K562 (cell line): ENCODE data around the gene XKRX. TPM values are rescaled to one million over a fixed set of nuclear protein-coding genes. Genes with fewer than 3 reads are reported as not detected.

Experiments used
- ATAC-seq: fragments of 200-7000 bp; cut with Tn5 transposase; 3 replicates; pipeline ENCODE4 v1.9.1; 2020; ENCODE audit warnings: moderate library complexity
- BruUV-seq: library from RNA; stranded (reverse); fragments of 400-500 nt; replicated peaks from 2 replicates; lab custom pipeline; 2021; lab: Mats Ljungman, UMichigan
- CTCF ChIA-PET: fragments of 300-600 bp; formaldehyde crosslinking; extraction: SDS; loops from one replicate; lab custom pipeline; 2021; ENCODE audit warnings: low intra/inter-chr PET ratio; lab: Yijun Ruan, JAX
- POLR2A ChIA-PET: fragments of 300-600, 350-650 bp; sonication (Branson Sonifier 250); formaldehyde crosslinking; extraction: SDS; loops from one replicate; lab custom pipeline; 2021; ENCODE audit warnings: antibody characterized with exemption, inconsistent platforms; lab: Yijun Ruan, JAX
- DNase-seq, 4 experiments: peaks; one replicate each; pipeline versions ENCODE4 v3.0.0 to v3.0.0-alpha.2; 2011 to 2018; ENCODE audit warnings: low spot score in 3 of 4, mixed read lengths in 3 of 4; ENCODE audit errors: extremely low read depth in 1 of 4
- FAIRE-seq: peaks from 2 replicates; lab custom pipeline; 2011; peaks lifted over from hg19 to GRCh38; lab: Jason Lieb, UNC
- H2AFZ ChIP-seq: 2 replicates; pipeline ENCODE4 v1.6.0; 2011; ENCODE audit warnings: low read depth, low read length, control low read depth, inconsistent platforms
- H3K27ac ChIP-seq: fragments of 200-600 bp; 3 replicates; pipeline ENCODE4 v1.8.0; 2011; ENCODE audit warnings: low read depth, mild to moderate bottlenecking, control low read depth, inconsistent platforms, low read length, moderate library complexity, mixed read lengths; ENCODE audit errors: extremely low read depth
- H3K27me3 ChIP-seq, 2 experiments: fragments of 300-600 bp in 1 of 2; 2 replicates in 1 of 2; 3 replicates in 1 of 2; pipeline versions ENCODE4 v1.6.0 to v1.8.0; 2011; ENCODE audit warnings: inconsistent platforms in 2 of 2, low read length in 2 of 2, mild to moderate bottlenecking in 1 of 2, mixed read lengths in 1 of 2, moderate library complexity in 1 of 2; ENCODE audit not compliant: control insufficient read depth in 2 of 2, insufficient read depth in 2 of 2
- H3K36me3 ChIP-seq: fragments of 300-600 bp; 3 replicates; pipeline ENCODE4 v1.8.0; 2011; ENCODE audit warnings: mild to moderate bottlenecking, low read length, inconsistent platforms; ENCODE audit not compliant: control insufficient read depth, insufficient read depth
- H3K4me1 ChIP-seq, 2 experiments: fragments of 200-600 bp in 1 of 2; replicated peaks in 1 of 2; 2 replicates in 1 of 2; 3 replicates in 1 of 2; pipeline versions ENCODE4 v1.5.1 to v1.8.0; 2011; ENCODE audit warnings: inconsistent platforms in 2 of 2, low read length in 2 of 2, mild to moderate bottlenecking in 1 of 2, mixed read lengths in 1 of 2, moderate library complexity in 1 of 2; ENCODE audit not compliant: control insufficient read depth in 2 of 2, insufficient read depth in 2 of 2
- H3K4me2 ChIP-seq: 2 replicates; pipeline ENCODE4 v1.6.1; 2011; ENCODE audit warnings: low read length, control low read depth, inconsistent platforms, mixed read lengths; ENCODE audit not compliant: insufficient read depth
- H3K4me3 ChIP-seq: fragments of 200-600 bp; sonication (generic), shearing (Covaris generic); 2 replicates; pipeline ENCODE4 v1.5.1; 2016; ENCODE audit warnings: control low read depth, inconsistent platforms
- H3K79me2 ChIP-seq: fragments of 200-600 bp; 3 replicates; pipeline ENCODE4 v1.8.0; 2011; ENCODE audit warnings: low read length, inconsistent platforms; ENCODE audit not compliant: control insufficient read depth, insufficient read depth
- H3K9ac ChIP-seq, 2 experiments: 2 replicates each; pipeline versions ENCODE4 v1.6.0 to v1.6.1; 2011; ENCODE audit warnings: low read depth in 2 of 2, low read length in 2 of 2, control low read depth in 1 of 2, inconsistent platforms in 1 of 2, mild to moderate bottlenecking in 1 of 2, mixed read lengths in 1 of 2; ENCODE audit not compliant: insufficient read depth in 1 of 2
- H3K9me1 ChIP-seq: one replicate; pipeline ENCODE4 v1.6.0; 2011; ENCODE audit warnings: inconsistent platforms, mild to moderate bottlenecking, low read length, moderate library complexity; ENCODE audit not compliant: control insufficient read depth, insufficient read depth
- H3K9me3 ChIP-seq: replicated peaks from 2 replicates; pipeline ENCODE4 v1.5.1; 2011; ENCODE audit warnings: low read depth, low read length, inconsistent platforms; ENCODE audit not compliant: control insufficient read depth, insufficient read depth
- H4K20me1 ChIP-seq: replicated peaks from 2 replicates; pipeline ENCODE4 v1.6.1; 2011; ENCODE audit warnings: low read length, inconsistent platforms, mixed read lengths; ENCODE audit not compliant: control insufficient read depth, insufficient read depth
- C11orf30 ChIP-seq: fragments of 450-650 bp; IDR thresholded peaks from 2 replicates; pipeline ENCODE4 v1.6.1; 2016; ENCODE audit warnings: low read depth, mild to moderate bottlenecking
- CC2D1A ChIP-seq: fragments of 450-650 bp; IDR thresholded peaks from 2 replicates; pipeline ENCODE4 v1.6.1; 2017; ENCODE audit warnings: mild to moderate bottlenecking
- COPS2 ChIP-seq: fragments of 450-650 bp; conservative IDR thresholded peaks from 2 replicates; pipeline ENCODE4 v1.6.1; 2016; ENCODE audit warnings: mild to moderate bottlenecking, moderate library complexity
- GABPB1 ChIP-seq: sonication (generic); formaldehyde crosslinking; IDR thresholded peaks from 2 replicates; pipeline ENCODE4 v1.8.0; 2022; ENCODE audit warnings: mild to moderate bottlenecking, missing genetic modification reagents
- HDAC8 ChIP-seq: fragments of 450-650 bp; IDR thresholded peaks from 2 replicates; pipeline ENCODE4 v1.6.1; 2016; ENCODE audit warnings: mild to moderate bottlenecking, missing genetic modification characterization, moderate library complexity, missing compliant biosample characterization
- KAT7 ChIP-seq: sonication (generic); formaldehyde crosslinking; IDR thresholded peaks from 2 replicates; pipeline ENCODE4 v1.8.0; 2022; ENCODE audit warnings: missing genetic modification reagents, mild to moderate bottlenecking, borderline replicate concordance
- KDM5B ChIP-seq: fragments of 200-600 bp; sonication (generic); IDR thresholded peaks from 2 replicates; pipeline ENCODE4 v1.6.1; 2012; ENCODE audit warnings: low read depth, mild to moderate bottlenecking, moderate library complexity, low read length, control low read depth, inconsistent platforms; ENCODE audit not compliant: insufficient replicate concordance
- KLF13 ChIP-seq: fragments of 450-650 bp; IDR thresholded peaks from 2 replicates; pipeline ENCODE4 v1.6.1; 2016; ENCODE audit warnings: missing genetic modification characterization, low read depth, mild to moderate bottlenecking, missing compliant biosample characterization, moderate library complexity, borderline replicate concordance
- ZFP30 ChIP-seq: fragments of 250-450 bp; sonication (Bioruptor Pico); IDR thresholded peaks from 2 replicates; pipeline ENCODE4 v1.8.0; 2022; ENCODE audit warnings: moderate library complexity, mild to moderate bottlenecking, inconsistent platforms, borderline replicate concordance
- ZNF140 ChIP-seq: fragments of 250-450 bp; sonication (Bioruptor Pico); IDR thresholded peaks from 2 replicates; pipeline ENCODE4 v1.8.0; 2021; ENCODE audit warnings: moderate library complexity, mild to moderate bottlenecking, inconsistent platforms
- ZNF146 ChIP-seq: IDR thresholded peaks from one replicate; pipeline ENCODE4 v1.6.1; 2018; ENCODE audit warnings: missing compliant biosample characterization; ENCODE audit not compliant: unreplicated experiment
- ZNF717 ChIP-seq: fragments of 250-450 bp; sonication (Bioruptor Pico); IDR thresholded peaks from 2 replicates; pipeline ENCODE4 v1.5.0; 2021
- WGBS: fragments of 100-300 bp; shearing (Covaris generic); methylation state at CpG from one replicate; pipeline ENCODE4 v1.1.6; 2016; ENCODE audit warnings: low coverage, mixed read lengths; ENCODE audit not compliant: insufficient coverage; ENCODE audit errors: missing lambda C conversion rate; 5-methylcytosine and 5-hydroxymethylcytosine counted together
- in situ Hi-C: fragments of 300-500 bp; cut with MboI; formaldehyde crosslinking; loops from 4 replicates; pipeline ENCODE4 v1.15.0; 2018; ENCODE audit warnings: inconsistent platforms, mixed read lengths
- intact Hi-C: fragments of 100-400 bp; cut with micrococcal nuclease; formaldehyde crosslinking; loops from 2 replicates; pipeline ENCODE4 v1.14.2; 2022
- polyA plus RNA-seq, 8 experiments: library from polyadenylated mRNA; depleted of rRNA in 4 of 8; stranded (reverse) in 5 of 8; unstranded in 3 of 8; fragments of >200 nt; fragmentation: Nextera tagmentation in 2 of 8; fragmentation: Illumina TruSeq in 1 of 8; extraction: Ambion mirVana in 2 of 8; extraction: Trizol in 1 of 8; gene quantifications; 2 replicates each; pipeline versions ENCODE4 v1.2.1 to v1.2.3, GENCODE V29; 2011 to 2014; ENCODE audit warnings: inconsistent platforms in 1 of 8, missing spikeins in 1 of 8
- total RNA-seq, 7 experiments: library from RNA; depleted of rRNA in 6 of 7; stranded (reverse); fragments of >200 nt in 6 of 7; fragmentation: Illumina TruSeq in 2 of 7; extraction: Trizol in 2 of 7; gene quantifications; 2 replicates each; pipeline versions ENCODE4 v1.2.1 to v1.2.3, GENCODE V29; 2011 to 2021; ENCODE audit warnings: low replicate concordance in 1 of 7
- TF ChIP-seq, protein P1 (sequence below): fragments of 450-650 bp; formaldehyde crosslinking; IDR thresholded peaks from 2 replicates; pipeline ENCODE4 v1.4.0; 2022; ENCODE audit warnings: missing genetic modification characterization
- TF ChIP-seq, protein P2 (sequence below): fragments of 250-450 bp; sonication (Bioruptor Pico); IDR thresholded peaks from 2 replicates; pipeline ENCODE4 v1.4.0; 2020; ENCODE audit warnings: mild to moderate bottlenecking, moderate library complexity
- TF ChIP-seq, protein P3 (sequence below), 2 experiments: fragments of 200-800 bp in 1 of 2; sonication (Bioruptor generic) in 1 of 2; sonication (generic) in 1 of 2; formaldehyde crosslinking in 1 of 2; IDR thresholded peaks in 1 of 2; conservative IDR thresholded peaks in 1 of 2; 2 replicates each; pipeline versions ENCODE4 v1.5.0 to v1.6.1; 2016 to 2020; ENCODE audit warnings: missing compliant biosample characterization in 1 of 2, missing genetic modification characterization in 1 of 2, missing genetic modification reagents in 1 of 2
- TF ChIP-seq, protein P4 (sequence below): IDR thresholded peaks from 3 replicates; pipeline ENCODE4 v1.6.1; 2011; ENCODE audit warnings: borderline replicate concordance, mild to moderate bottlenecking, moderate library complexity; ENCODE audit not compliant: insufficient read length; ENCODE audit errors: extremely low read depth

The XKRX gene
- total and polyA plus RNA-seq, 9 of the 15 experiments (the other 6 are each of a cell fraction or from before 2014, with no cell fraction given) = 0.03 TPM; not detected in 8

DNA sequence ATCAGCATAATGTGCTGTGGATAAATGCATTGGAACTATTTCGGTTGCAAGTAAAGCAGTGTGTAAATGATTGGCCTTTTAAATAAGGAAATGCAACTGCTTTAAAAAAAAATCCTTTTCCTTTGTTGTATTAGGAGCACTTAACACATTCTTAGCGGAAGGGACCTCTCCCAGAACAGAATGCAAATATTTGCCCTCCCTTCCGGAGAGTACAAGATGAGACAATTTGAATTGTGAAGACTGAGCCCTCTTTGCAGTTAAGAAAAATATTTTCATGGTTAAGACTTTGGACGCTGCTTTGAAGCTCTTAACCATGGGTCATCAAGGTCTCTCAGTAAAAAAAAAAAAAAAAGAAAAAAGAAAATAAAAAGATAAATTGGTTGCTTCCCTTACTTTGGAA is 45.1 kb downstream of the XKRX start:
- H2AFZ ChIP-seq = no peak overlapping the region
- ATAC-seq (no peak), DNase-seq (no peak), FAIRE-seq (no peak)
- no peak overlapping the region for H3K4me3 ChIP-seq
- H3K9ac ChIP-seq = no peak overlapping the region
- no peaks in the 10 kb centered on the region; a peak in 2 of 5 replicates for H3K27me3 ChIP-seq
- H3K9me1 ChIP-seq = no peaks in the 10 kb centered on the region
- H3K36me3 ChIP-seq = no peaks in the 10 kb centered on the region
- POLR2A ChIA-PET = no interaction called here
- H3K79me2 ChIP-seq = no peaks in the 10 kb centered on the region
- H3K4me1 ChIP-seq = no peaks in the 10 kb centered on the region
- CTCF ChIA-PET = no interaction called here
- intact Hi-C loops (no loop called here), in situ Hi-C loops (no loop called here)
- no peaks in the 10 kb centered on the region for H4K20me1 ChIP-seq
- H3K4me2 ChIP-seq = no peak overlapping the region
- no peak overlapping the region for H3K27ac ChIP-seq
- no peaks in the 10 kb centered on the region for H3K9me3 ChIP-seq
- BruUV-seq = no TSS peak
- 0% methylated on average over 4 of the region's 4 CpGs for WGBS
- TF ChIP-seq ZNF140 (CRISPR knock-in tag) (no peak), ZFP30 (CRISPR knock-in tag) (no peak), HDAC8 (tag) (no peak), ZNF717 (CRISPR knock-in tag) (no peak), ZNF146 (no peak), C11orf30 (no peak), KLF13 (tag) (no peak), KAT7 (no peak), GABPB1 (CRISPR knock-in tag) (no peak), CC2D1A (no peak), COPS2 (no peak), KDM5B (no peak)
- TF ChIP-seq, protein P1, sequence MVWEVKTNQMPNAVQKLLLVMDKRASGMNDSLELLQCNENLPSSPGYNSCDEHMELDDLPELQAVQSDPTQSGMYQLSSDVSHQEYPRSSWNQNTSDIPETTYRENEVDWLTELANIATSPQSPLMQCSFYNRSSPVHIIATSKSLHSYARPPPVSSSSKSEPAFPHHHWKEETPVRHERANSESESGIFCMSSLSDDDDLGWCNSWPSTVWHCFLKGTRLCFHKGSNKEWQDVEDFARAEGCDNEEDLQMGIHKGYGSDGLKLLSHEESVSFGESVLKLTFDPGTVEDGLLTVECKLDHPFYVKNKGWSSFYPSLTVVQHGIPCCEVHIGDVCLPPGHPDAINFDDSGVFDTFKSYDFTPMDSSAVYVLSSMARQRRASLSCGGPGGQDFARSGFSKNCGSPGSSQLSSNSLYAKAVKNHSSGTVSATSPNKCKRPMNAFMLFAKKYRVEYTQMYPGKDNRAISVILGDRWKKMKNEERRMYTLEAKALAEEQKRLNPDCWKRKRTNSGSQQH (CRISPR knock-in tag) = no peak
- TF ChIP-seq, protein P2, sequence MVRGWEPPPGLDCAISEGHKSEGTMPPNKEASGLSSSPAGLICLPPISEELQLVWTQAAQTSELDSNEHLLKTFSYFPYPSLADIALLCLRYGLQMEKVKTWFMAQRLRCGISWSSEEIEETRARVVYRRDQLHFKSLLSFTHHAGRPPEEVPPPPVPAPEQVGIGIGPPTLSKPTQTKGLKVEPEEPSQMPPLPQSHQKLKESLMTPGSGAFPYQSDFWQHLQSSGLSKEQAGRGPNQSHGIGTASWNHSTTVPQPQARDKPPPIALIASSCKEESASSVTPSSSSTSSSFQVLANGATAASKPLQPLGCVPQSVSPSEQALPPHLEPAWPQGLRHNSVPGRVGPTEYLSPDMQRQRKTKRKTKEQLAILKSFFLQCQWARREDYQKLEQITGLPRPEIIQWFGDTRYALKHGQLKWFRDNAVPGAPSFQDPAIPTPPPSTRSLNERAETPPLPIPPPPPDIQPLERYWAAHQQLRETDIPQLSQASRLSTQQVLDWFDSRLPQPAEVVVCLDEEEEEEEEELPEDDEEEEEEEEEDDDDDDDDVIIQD (CRISPR knock-in tag) = no peak
- TF ChIP-seq, protein P3, sequence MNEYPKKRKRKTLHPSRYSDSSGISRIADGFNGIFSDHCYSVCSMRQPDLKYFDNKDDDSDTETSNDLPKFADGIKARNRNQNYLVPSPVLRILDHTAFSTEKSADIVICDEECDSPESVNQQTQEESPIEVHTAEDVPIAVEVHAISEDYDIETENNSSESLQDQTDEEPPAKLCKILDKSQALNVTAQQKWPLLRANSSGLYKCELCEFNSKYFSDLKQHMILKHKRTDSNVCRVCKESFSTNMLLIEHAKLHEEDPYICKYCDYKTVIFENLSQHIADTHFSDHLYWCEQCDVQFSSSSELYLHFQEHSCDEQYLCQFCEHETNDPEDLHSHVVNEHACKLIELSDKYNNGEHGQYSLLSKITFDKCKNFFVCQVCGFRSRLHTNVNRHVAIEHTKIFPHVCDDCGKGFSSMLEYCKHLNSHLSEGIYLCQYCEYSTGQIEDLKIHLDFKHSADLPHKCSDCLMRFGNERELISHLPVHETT (CRISPR knock-in tag; conservative IDR thresholded peaks at IDR 0.05 in 1 of 2, IDR thresholded peaks at IDR 0.05 in 1 of 2) = no peak
- TF ChIP-seq, protein P4, sequence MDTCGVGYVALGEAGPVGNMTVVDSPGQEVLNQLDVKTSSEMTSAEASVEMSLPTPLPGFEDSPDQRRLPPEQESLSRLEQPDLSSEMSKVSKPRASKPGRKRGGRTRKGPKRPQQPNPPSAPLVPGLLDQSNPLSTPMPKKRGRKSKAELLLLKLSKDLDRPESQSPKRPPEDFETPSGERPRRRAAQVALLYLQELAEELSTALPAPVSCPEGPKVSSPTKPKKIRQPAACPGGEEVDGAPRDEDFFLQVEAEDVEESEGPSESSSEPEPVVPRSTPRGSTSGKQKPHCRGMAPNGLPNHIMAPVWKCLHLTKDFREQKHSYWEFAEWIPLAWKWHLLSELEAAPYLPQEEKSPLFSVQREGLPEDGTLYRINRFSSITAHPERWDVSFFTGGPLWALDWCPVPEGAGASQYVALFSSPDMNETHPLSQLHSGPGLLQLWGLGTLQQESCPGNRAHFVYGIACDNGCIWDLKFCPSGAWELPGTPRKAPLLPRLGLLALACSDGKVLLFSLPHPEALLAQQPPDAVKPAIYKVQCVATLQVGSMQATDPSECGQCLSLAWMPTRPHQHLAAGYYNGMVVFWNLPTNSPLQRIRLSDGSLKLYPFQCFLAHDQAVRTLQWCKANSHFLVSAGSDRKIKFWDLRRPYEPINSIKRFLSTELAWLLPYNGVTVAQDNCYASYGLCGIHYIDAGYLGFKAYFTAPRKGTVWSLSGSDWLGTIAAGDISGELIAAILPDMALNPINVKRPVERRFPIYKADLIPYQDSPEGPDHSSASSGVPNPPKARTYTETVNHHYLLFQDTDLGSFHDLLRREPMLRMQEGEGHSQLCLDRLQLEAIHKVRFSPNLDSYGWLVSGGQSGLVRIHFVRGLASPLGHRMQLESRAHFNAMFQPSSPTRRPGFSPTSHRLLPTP = no peak
